Naive B cell (primary cell): ENCODE measurements around the gene NOL6. TPM values are rescaled to one million over a fixed set of nuclear protein-coding genes. Genes with fewer than 3 reads are reported as not detected.
A peak's percentile ranks its signal among the peaks of the same experiment; 100 is the strongest.
"Not testable (repeated sequence)": the region's sequence is repeated elsewhere in the genome, so short reads cannot be mapped to it uniquely, and the experiment has no call there.

Experiments
- ATAC-seq, 2 donors: fragments of 150-1000 bp; cut with Tn5 transposase; 2 replicates each; pipeline ENCODE4 v1.10.0; 2021; ENCODE audit warnings: low read depth in 2 of 2, mild to moderate bottlenecking in 2 of 2, moderate library complexity in 2 of 2
- DNase-seq: peaks from one replicate; pipeline ENCODE4 v3.0.0; 2022
- H3K27ac Mint-ChIP-seq, 6 donors: one replicate each; pipeline ENCODE4 v1.8.0; 2020 to 2022; ENCODE audit warnings: mild to moderate bottlenecking in 6 of 6, mixed read lengths in 6 of 6, moderate library complexity in 5 of 6, inconsistent platforms in 2 of 6
- H3K27me3 Mint-ChIP-seq, 3 donors: one replicate each; pipeline ENCODE4 v1.8.0; 2021 to 2022; ENCODE audit warnings: mixed read lengths in 3 of 3, mild to moderate bottlenecking in 1 of 3
- H3K36me3 Mint-ChIP-seq, 2 donors: one replicate each; pipeline ENCODE4 v1.8.0; 2020 to 2022; ENCODE audit warnings: mixed read lengths in 2 of 2, inconsistent platforms in 1 of 2, mild to moderate bottlenecking in 1 of 2
- H3K4me1 Mint-ChIP-seq, 3 donors: one replicate each; pipeline ENCODE4 v1.8.0; 2020 to 2022; ENCODE audit warnings: mixed read lengths in 3 of 3, inconsistent platforms in 1 of 3, mild to moderate bottlenecking in 1 of 3, moderate library complexity in 1 of 3
- H3K4me3 Mint-ChIP-seq, 8 donors: one replicate each; pipeline ENCODE4 v1.8.0; 2020 to 2022; ENCODE audit warnings: mild to moderate bottlenecking in 8 of 8, mixed read lengths in 8 of 8, moderate library complexity in 8 of 8, inconsistent platforms in 2 of 8
- H3K9me3 Mint-ChIP-seq, 7 donors: one replicate each; pipeline ENCODE4 v1.8.0; 2020 to 2022; ENCODE audit warnings: mixed read lengths in 7 of 7, mild to moderate bottlenecking in 5 of 7, inconsistent platforms in 2 of 7, moderate library complexity in 1 of 7
- polyA plus RNA-seq, 6 donors: library from polyadenylated mRNA; unstranded; fragments of 300-500 nt; fragmentation: Illumina TruSeq; gene quantifications; one replicate each; pipeline ENCODE4 v1.2.3, GENCODE V29; 2021; ENCODE audit warnings: low read depth in 6 of 6

The NOL6 gene
- polyA plus RNA-seq, 6 donors from 2014 or later, result 5.7 to 23.9 (median 11.4) TPM

GRCh38 chr9:33498387-33498786 lies 24.7 kb upstream of the NOL6 start:
- ATAC-seq (no peak), DNase-seq (no peak)
- Mint-ChIP-seq H3K36me3 (no peaks in the 10 kb centered on the region), H3K27ac (no peak overlapping the region), H3K27me3 (no peaks in the 10 kb centered on the region), H3K4me1 (no peaks in the 10 kb centered on the region), H3K9me3 (no peaks in the 10 kb centered on the region), H3K4me3 (no peak overlapping the region)

GRCh38 chr9:33493819-33494218 lies 20.1 kb upstream of the NOL6 start:
- not testable (repeated sequence) for ATAC-seq, H3K27me3 Mint-ChIP-seq, H3K9me3 Mint-ChIP-seq, H3K4me1 Mint-ChIP-seq, H3K36me3 Mint-ChIP-seq, H3K27ac Mint-ChIP-seq, DNase-seq, H3K4me3 Mint-ChIP-seq

DNA sequence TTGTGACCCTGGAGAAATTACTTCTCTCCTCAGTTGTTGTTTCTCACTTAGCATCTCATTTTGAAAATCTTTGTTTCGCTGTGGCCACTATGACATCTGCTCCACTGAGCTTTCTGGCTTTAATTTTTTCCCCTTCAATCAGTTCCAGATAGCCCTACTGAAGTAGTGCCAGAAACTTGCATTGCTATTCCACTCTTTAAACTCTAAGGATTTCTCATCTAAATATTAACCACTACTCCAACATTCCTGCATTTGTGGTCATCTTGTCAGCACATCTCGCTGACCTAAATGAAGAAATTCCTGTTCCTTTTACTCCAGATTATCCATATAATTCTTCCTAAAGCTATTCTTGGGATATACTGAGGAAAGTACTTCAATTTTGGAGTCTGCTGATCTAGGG lies 15.3 kb upstream of the NOL6 start:
- ATAC-seq (no peak), DNase-seq (no peak)
- H3K36me3 Mint-ChIP-seq, result no peaks in the 10 kb centered on the region
- no peak overlapping the region for H3K27ac Mint-ChIP-seq
- no peaks in the 10 kb centered on the region for H3K9me3 Mint-ChIP-seq
- H3K4me1 Mint-ChIP-seq, result no peaks in the 10 kb centered on the region
- H3K4me3 Mint-ChIP-seq, result no peak overlapping the region
- peaks cover 0 to 7% (median 6%) of the 10 kb centered on the region in 3 donors for H3K27me3 Mint-ChIP-seq

- H3K27ac Mint-ChIP-seq, DNase-seq, H3K9me3 Mint-ChIP-seq, H3K36me3 Mint-ChIP-seq, ATAC-seq, H3K4me1 Mint-ChIP-seq, H3K27me3 Mint-ChIP-seq, H3K4me3 Mint-ChIP-seq: not testable (repeated sequence)
These were observed 11.6 kb upstream of the NOL6 start for GRCh38 chr9:33485312-33485711.

DNA sequence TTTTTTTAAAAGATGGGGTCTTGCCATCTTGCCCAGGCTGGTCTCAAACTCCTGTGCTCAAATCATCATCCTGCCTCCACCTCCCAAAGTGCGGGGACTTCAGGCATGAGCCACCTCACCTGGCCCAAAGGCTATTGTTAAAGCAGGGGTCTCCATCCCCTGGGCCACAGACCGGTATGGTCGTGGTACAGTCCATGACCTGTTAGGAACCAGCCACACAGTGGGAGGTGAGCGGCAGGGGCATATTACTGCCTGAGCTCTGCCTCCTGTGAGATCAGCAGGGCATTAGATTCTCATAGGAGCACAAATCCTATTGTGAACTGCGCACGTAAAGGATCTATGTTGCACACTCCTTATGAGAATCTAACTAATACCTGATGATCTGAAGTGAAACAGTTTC lies 7.3 kb upstream of the NOL6 start:
- Mint-ChIP-seq H3K4me3 (no peak overlapping the region), H3K9me3 (no peaks in the 10 kb centered on the region), H3K27me3 (no peaks in the 10 kb centered on the region), H3K36me3 (no peaks in the 10 kb centered on the region), H3K27ac (no peak overlapping the region), H3K4me1 (no peaks in the 10 kb centered on the region)
- DNase-seq, result no peak
- no peak for ATAC-seq

DNA sequence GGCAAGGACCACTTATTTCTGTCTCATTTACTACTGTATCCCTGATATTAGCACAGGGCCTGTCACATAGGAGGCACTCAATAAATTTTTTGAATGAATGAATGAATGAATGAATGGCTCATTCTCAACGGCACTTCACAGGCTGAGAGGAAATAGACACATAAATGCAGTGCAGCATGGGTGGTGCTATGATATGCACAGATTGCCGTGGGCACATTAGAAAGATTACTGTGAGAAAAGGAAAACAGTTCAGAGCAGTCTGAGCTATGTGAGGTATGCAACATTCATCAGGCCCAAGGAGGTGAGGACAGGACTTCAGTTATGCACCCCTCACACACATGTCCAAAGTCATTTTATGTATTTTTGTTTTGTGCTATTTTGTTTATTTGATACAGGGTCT lies 6.4 kb upstream of the NOL6 start:
- Mint-ChIP-seq H3K9me3 (no peaks in the 10 kb centered on the region), H3K27ac (no peak overlapping the region), H3K27me3 (no peaks in the 10 kb centered on the region), H3K36me3 (no peaks in the 10 kb centered on the region), H3K4me3 (no peak overlapping the region), H3K4me1 (no peaks in the 10 kb centered on the region)
- ATAC-seq, result no peak
- DNase-seq, result no peak

DNA sequence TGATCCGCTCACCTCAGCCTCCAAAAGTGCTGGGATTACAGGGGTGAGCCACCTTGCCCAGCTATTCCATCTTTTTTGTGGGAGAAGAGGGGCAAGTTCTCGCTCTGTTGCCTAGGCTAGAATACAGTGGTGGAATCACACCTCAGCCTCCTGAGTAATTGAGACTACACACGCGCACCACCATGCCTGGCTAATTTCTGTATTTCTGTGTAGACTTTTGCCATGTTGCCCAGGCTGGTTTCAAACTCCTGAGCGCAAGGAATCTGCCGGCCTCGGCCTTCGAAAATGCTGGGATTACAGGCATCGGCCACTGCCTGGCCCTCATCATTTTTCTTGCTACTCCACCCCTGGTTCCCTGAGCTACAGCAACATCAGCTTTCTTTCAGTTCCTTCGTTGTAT lies 2.8 kb upstream of the NOL6 start:
- no peak overlapping the region for H3K27ac Mint-ChIP-seq
- no peak for DNase-seq
- peak overlapping the region in 1 of 8 donors; percentile 72 for H3K4me3 Mint-ChIP-seq
- no peak for ATAC-seq
- peaks cover 13 to 29% (median 23%) of the 10 kb centered on the region in 3 donors for H3K4me1 Mint-ChIP-seq
- H3K9me3 Mint-ChIP-seq, result no peaks in the 10 kb centered on the region
- H3K36me3 Mint-ChIP-seq, result peaks cover 2 to 4% of the 10 kb centered on the region in 2 donors
- H3K27me3 Mint-ChIP-seq, result no peaks in the 10 kb centered on the region

- peaks cover 16 to 32% (median 28%) of the 10 kb centered on the region in 3 donors for H3K4me1 Mint-ChIP-seq
- peak overlapping the region in 4 of 8 donors; percentile 2 to 91 (median 61) for H3K4me3 Mint-ChIP-seq
- H3K27ac Mint-ChIP-seq, result no peak overlapping the region
These were observed 1.6 kb upstream of the NOL6 start for GRCh38 chr9:33475357-33475756.

DNA sequence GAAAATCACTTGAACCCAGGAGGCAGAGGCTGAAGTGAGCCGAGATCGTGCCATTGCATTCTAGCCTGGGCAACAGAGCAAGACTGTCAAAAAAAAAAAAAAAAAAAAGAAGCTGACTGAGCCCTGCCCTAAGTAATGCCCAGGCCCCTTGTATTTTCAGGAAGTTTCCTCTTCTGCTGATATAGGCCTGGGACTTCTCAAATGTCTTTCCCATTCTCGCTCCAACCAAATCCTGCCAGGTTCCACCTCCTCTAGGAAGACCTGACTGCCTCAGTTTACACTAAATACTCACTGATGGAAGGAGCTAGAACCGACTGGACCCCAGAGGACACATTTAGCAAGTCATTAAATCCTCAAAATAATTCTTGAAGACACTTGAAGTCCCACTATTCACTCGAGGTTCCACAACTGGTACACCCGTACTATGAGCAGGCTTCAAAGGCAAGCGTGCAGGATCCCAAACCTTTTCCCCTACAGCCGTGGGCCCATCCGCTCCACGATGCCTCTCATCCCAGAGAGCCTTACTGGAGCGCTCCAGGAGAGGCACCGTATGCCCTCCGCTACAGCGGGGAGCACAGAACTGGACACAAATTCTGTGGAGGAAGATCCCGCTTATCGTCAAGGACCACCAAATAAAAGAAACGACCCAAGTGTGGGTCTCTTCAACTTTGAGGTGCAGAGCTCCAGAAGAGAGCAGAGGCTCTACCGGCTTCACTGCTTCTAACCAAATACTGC lies 676 bp downstream of the NOL6 start:
- Mint-ChIP-seq H3K27ac (peak overlapping the region; percentile 91 to 98 (median 95)), H3K27me3 (no peaks in the 10 kb centered on the region), H3K4me3 (peak overlapping the region; percentile 91 to 100 (median 96)), H3K9me3 (no peaks in the 10 kb centered on the region), H3K4me1 (peaks cover 16 to 32% (median 31%) of the 10 kb centered on the region in 3 donors), H3K36me3 (peaks cover 13 to 15% of the 10 kb centered on the region in 2 donors)
- DNase-seq (no peak), ATAC-seq (no peak)

More at GRCh38 chr9:33475357-33475756, 1.6 kb upstream of the NOL6 start:
- no peaks in the 10 kb centered on the region for H3K27me3 Mint-ChIP-seq
- no peak for ATAC-seq
- no peak for DNase-seq
- H3K9me3 Mint-ChIP-seq, result no peaks in the 10 kb centered on the region
- H3K36me3 Mint-ChIP-seq, result peaks cover 7 to 10% of the 10 kb centered on the region in 2 donors

DNA sequence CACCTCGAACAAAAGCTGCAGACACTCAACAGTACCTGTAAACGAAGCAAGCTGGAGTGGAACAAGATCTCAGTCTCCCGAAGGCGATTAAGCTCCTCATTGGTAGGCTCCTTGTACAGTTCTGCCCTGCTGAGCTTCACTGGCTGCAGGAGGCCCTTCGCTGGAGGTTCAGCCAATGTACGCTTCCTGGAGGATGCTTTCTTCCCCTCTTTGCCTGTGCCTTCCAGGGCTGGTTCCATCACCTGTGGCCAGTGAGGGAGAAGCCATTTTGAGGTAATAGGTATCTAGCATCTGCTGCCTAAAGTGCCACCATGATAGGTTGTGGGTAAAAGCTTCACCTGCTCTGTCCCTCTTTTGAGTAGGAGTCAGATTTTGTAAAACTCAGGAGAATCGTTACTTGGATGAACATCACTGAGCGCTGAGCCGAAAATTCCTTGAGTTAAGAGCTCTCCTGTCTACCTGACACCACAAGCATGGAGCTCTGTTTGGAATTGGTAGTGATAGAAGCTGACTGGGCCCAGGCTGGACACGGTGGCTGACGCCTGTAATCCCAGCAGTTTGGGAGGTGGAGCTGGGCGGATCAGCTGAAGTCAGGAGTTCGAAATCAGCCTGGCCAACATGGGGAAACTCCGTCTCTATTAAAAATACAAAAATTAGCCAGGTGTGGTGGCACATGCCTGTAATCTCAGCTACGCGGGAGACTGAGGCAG lies 1.4 kb downstream of the NOL6 start:
- peaks cover 16 to 32% (median 31%) of the 10 kb centered on the region in 3 donors for H3K4me1 Mint-ChIP-seq
- H3K27me3 Mint-ChIP-seq, result no peaks in the 10 kb centered on the region
- ATAC-seq, result no peak
- no peaks in the 10 kb centered on the region for H3K9me3 Mint-ChIP-seq
- DNase-seq, result no peak
- peak overlapping the region; percentile 71 to 100 (median 93) for H3K4me3 Mint-ChIP-seq
- H3K36me3 Mint-ChIP-seq, result peaks cover 14 to 18% of the 10 kb centered on the region in 2 donors
- H3K27ac Mint-ChIP-seq, result no peak overlapping the region

DNA sequence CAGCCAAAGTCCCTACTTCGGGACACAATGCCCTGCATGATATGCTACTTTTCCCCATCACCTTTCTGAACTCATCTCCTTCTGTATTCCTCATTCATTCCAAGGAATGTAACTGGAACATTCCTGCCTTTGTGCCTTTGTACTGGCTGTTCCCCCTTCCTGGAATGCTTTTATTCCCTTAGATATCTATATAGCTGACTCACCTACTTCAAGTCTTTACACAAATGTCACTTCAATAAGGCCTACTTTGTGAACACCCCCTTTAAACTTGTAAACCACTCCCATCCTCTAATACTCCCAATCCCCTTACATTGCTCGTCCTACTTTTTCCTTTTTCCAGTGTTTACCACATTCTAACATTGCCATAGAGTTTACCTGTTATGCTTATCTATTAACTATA lies 2.4 kb downstream of the NOL6 start:
- H3K27me3 Mint-ChIP-seq, result no peaks in the 10 kb centered on the region
- H3K9me3 Mint-ChIP-seq, result no peaks in the 10 kb centered on the region
- H3K27ac Mint-ChIP-seq, result peak overlapping the region in 1 of 6 donors; percentile 6
- peaks cover 16 to 32% (median 31%) of the 10 kb centered on the region in 3 donors for H3K4me1 Mint-ChIP-seq
- ATAC-seq, result no peak
- DNase-seq, result no peak
- H3K36me3 Mint-ChIP-seq, result peaks cover 14 to 18% of the 10 kb centered on the region in 2 donors
- H3K4me3 Mint-ChIP-seq, result peak overlapping the region in 2 of 8 donors; percentile 91 to 97

GRCh38 chr9:33469891-33470290 lies 3.8 kb downstream of the NOL6 start:
- ATAC-seq (no peak), DNase-seq (no peak)
- Mint-ChIP-seq H3K4me3 (peak overlapping the region in 2 of 8 donors; percentile 24 to 73), H3K4me1 (peaks cover 16 to 32% (median 31%) of the 10 kb centered on the region in 3 donors), H3K27ac (peak overlapping the region in 1 of 6 donors; percentile 37), H3K36me3 (peaks cover 14 to 21% of the 10 kb centered on the region in 2 donors), H3K27me3 (no peaks in the 10 kb centered on the region), H3K9me3 (no peaks in the 10 kb centered on the region)

DNA sequence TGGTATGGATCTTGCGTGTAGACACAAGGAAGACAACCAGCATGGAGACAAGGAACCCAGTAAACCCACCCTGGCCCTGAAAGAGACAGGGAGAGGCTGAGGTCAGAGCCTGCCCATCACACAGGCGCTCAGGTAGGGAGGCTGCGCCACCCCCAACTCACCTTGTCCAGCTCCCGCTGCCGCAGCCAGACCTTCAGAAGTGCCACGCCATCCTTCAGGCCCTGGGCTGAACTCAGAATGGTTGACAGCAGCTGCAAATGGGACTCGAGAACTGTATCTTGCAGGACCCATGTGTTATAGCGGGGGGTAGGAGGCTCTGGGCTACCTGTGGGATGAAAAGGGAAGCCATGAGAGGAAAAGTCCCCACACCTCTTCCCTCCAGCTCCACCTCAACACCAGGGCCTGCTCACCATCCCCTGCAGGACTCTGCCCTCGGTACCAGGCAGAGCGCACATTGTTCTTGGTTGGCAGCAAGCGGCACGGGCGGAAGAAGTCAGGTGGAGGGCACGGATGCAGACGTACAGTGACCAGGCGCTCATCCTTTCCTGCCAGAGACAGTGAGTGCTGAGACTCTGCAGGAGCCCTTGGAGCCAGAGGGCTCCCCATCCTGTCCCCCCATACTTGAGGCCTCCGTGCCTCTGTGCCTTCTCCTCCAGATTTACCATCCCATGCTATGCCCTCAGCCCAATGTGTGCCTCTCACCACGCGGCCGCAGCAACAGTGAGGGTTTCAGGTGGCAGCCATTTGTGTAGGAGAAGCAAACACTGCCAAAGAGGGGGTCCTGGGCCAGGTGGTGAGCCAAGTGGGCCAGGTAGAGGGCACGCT lies 4.7 kb downstream of the NOL6 start:
- peaks cover 19 to 30% of the 10 kb centered on the region in 2 donors for H3K36me3 Mint-ChIP-seq
- peaks cover 16 to 31% (median 26%) of the 10 kb centered on the region in 3 donors for H3K4me1 Mint-ChIP-seq
- no peaks in the 10 kb centered on the region for H3K9me3 Mint-ChIP-seq
- no peak for DNase-seq
- no peak for ATAC-seq
- no peak overlapping the region for H3K4me3 Mint-ChIP-seq
- H3K27ac Mint-ChIP-seq, result peak overlapping the region in 1 of 6 donors; percentile 50
- H3K27me3 Mint-ChIP-seq, result no peaks in the 10 kb centered on the region
